DOHH2 (cell line): ENCODE measurements around the gene ZBTB12.

ENCODE experiments used
- H3F3A ChIP-seq: fragments of 200-600 bp; sonication (generic), shearing (Covaris generic); 2 replicates; pipeline ENCODE4 v1.6.0; 2016; ENCODE audit warnings: antibody characterized with exemption, mild to moderate bottlenecking; ENCODE audit not compliant: control insufficient read depth, insufficient read depth
- H3K27ac ChIP-seq: fragments of 200-600 bp; sonication (generic); 2 replicates; pipeline ENCODE4 v1.5.1; 2014; ENCODE audit warnings: low read depth, mild to moderate bottlenecking, low read length, moderate library complexity
- H3K27me3 ChIP-seq: fragments of 200-600 bp; sonication (generic); 2 replicates; pipeline ENCODE4 v1.6.1; 2014; ENCODE audit warnings: mild to moderate bottlenecking, low read length, mixed read lengths; ENCODE audit not compliant: control insufficient read depth
- H3K36me3 ChIP-seq: fragments of 200-600 bp; sonication (generic); 2 replicates; pipeline ENCODE4 v1.6.1; 2014; ENCODE audit warnings: mild to moderate bottlenecking, low read length, moderate library complexity, mixed read lengths; ENCODE audit not compliant: control insufficient read depth
- H3K4me1 ChIP-seq: fragments of 200-600 bp; sonication (generic); 2 replicates; pipeline ENCODE4 v1.6.1; 2014; ENCODE audit warnings: mild to moderate bottlenecking, low read length, mixed read lengths; ENCODE audit not compliant: control insufficient read depth
- H3K4me2 ChIP-seq: fragments of 200-600 bp; sonication (generic); 2 replicates; pipeline ENCODE4 v1.6.0; 2014; ENCODE audit warnings: mild to moderate bottlenecking, low read length, moderate library complexity
- H3K4me3 ChIP-seq: fragments of 200-600 bp; sonication (generic); 2 replicates; pipeline ENCODE4 v1.5.1; 2014; ENCODE audit warnings: mild to moderate bottlenecking, low read length, mixed read lengths
- H3K79me2 ChIP-seq: fragments of 200-600 bp; sonication (generic); 2 replicates; pipeline ENCODE4 v1.6.1; 2014; ENCODE audit warnings: mild to moderate bottlenecking, low read length, mixed read lengths; ENCODE audit not compliant: control insufficient read depth
- H3K9me2 ChIP-seq: fragments of 200-600 bp; sonication (generic); replicated peaks from 2 replicates; pipeline ENCODE4 v1.6.1; 2014; ENCODE audit warnings: mild to moderate bottlenecking, low read length, mixed read lengths; ENCODE audit not compliant: control insufficient read depth
- H3K9me3 ChIP-seq: fragments of 200-600 bp; sonication (generic); 2 replicates; pipeline ENCODE4 v1.6.1; 2014; ENCODE audit warnings: antibody characterized with exemption, low read length, mixed read lengths; ENCODE audit not compliant: control insufficient read depth, insufficient read depth
- H4K20me1 ChIP-seq: fragments of 200-600 bp; sonication (generic); 2 replicates; pipeline ENCODE4 v1.6.0; 2014; ENCODE audit warnings: low read depth, mild to moderate bottlenecking, antibody characterized with exemption, low read length, moderate library complexity; ENCODE audit not compliant: control insufficient read depth, insufficient read depth
- CTCF ChIP-seq: fragments of 200-600 bp; sonication (generic); IDR thresholded peaks from one replicate; pipeline ENCODE4 v1.5.1; 2014; ENCODE audit warnings: antibody characterized with exemption, mild to moderate bottlenecking, low read depth, low read length; ENCODE audit not compliant: poor library complexity, severe bottlenecking
- EZH2phosphoT487 ChIP-seq: fragments of 200-600 bp; sonication (generic); IDR thresholded peaks from 2 replicates; pipeline ENCODE4 v1.6.1; 2017; ENCODE audit warnings: borderline replicate concordance, mild to moderate bottlenecking, antibody characterized with exemption, low read length, moderate library complexity, mixed read lengths

ZBTB12 gene

GRCh38 chr6:31879901-31880300 is 22.0 kb downstream of the ZBTB12 start:
- no peaks in the 10 kb centered on the region for H3F3A ChIP-seq
- H3K4me1 ChIP-seq, result peaks cover 1% of the 10 kb centered on the region; the same call in 1 of the 2 replicates
- no peaks in the 10 kb centered on the region for H3K27me3 ChIP-seq
- no peak overlapping the region for H3K4me2 ChIP-seq
- H3K79me2 ChIP-seq, result no peaks in the 10 kb centered on the region
- H3K36me3 ChIP-seq, result peaks cover 49% of the 10 kb centered on the region
- no peaks in the 10 kb centered on the region for H4K20me1 ChIP-seq
- TF ChIP-seq EZH2phosphoT487, result no peak
- TF ChIP-seq CTCF, result no peak
- no peak overlapping the region for H3K4me3 ChIP-seq
- no peaks in the 10 kb centered on the region for H3K9me3 ChIP-seq
- H3K9me2 ChIP-seq, result no peaks in the 10 kb centered on the region
- no peak overlapping the region for H3K27ac ChIP-seq

GRCh38 chr6:31879143-31879542 is 22.7 kb downstream of the ZBTB12 start:
- H3K9me2 ChIP-seq, result no peaks in the 10 kb centered on the region
- H3K4me1 ChIP-seq, result peaks cover 9% of the 10 kb centered on the region
- H3K4me2 ChIP-seq, result no peak overlapping the region
- H3F3A ChIP-seq, result no peaks in the 10 kb centered on the region
- H3K27ac ChIP-seq, result no peak overlapping the region
- H3K9me3 ChIP-seq, result no peaks in the 10 kb centered on the region
- no peaks in the 10 kb centered on the region for H4K20me1 ChIP-seq
- H3K27me3 ChIP-seq, result no peaks in the 10 kb centered on the region
- TF ChIP-seq EZH2phosphoT487, result no peak
- TF ChIP-seq CTCF, result no peak
- no peak overlapping the region for H3K4me3 ChIP-seq
- peaks cover 41% of the 10 kb centered on the region for H3K36me3 ChIP-seq
- no peaks in the 10 kb centered on the region for H3K79me2 ChIP-seq

GRCh38 chr6:31878726-31879125 is 23.2 kb downstream of the ZBTB12 start, which contains the start of gene SLC44A4:
TSS of gene SLC44A4 (minus strand) at chr6:31878997. CDS start at chr6:31878980, 17 bp downstream.
- Histone ChIP-seq H3K4me1 (peaks cover 11% of the 10 kb centered on the region), H4K20me1 (no peaks in the 10 kb centered on the region), H3K4me3 (no peak within 1 kb of the TSS), H3K27ac (no peak within 1 kb of the TSS), H3K4me2 (no peak within 1 kb of the TSS), H3K9me2 (no peaks in the 10 kb centered on the region), H3K36me3 (peaks cover 38% of the 10 kb centered on the region), H3K27me3 (no peaks in the 10 kb centered on the region), H3K9me3 (no peaks in the 10 kb centered on the region), H3K79me2 (no peaks in the 10 kb centered on the region), H3F3A (no peaks in the 10 kb centered on the region)
- no peak for TF ChIP-seq EZH2phosphoT487
- TF ChIP-seq CTCF, result no peak
